Neural progenitor cell (in vitro differentiated cells): ENCODE results near the gene MEFV.

Source experiments
- EZH2 ChIP-seq: fragments of 200-600 bp; sonication (generic); IDR thresholded peaks from 2 replicates; pipeline ENCODE4 v1.6.1; 2017; ENCODE audit warnings: antibody characterized with exemption, mild to moderate bottlenecking, moderate library complexity
- EZH2phosphoT487 ChIP-seq: fragments of 200-600 bp; sonication (generic); IDR thresholded peaks from 2 replicates; pipeline ENCODE4 v1.6.1; 2017; ENCODE audit warnings: antibody characterized with exemption
- TF ChIP-seq, protein P1 (sequence below): fragments of 200-600 bp; sonication (generic); IDR thresholded peaks from 2 replicates; pipeline ENCODE4 v1.5.1; 2017; ENCODE audit warnings: antibody characterized with exemption, mild to moderate bottlenecking

DNA sequence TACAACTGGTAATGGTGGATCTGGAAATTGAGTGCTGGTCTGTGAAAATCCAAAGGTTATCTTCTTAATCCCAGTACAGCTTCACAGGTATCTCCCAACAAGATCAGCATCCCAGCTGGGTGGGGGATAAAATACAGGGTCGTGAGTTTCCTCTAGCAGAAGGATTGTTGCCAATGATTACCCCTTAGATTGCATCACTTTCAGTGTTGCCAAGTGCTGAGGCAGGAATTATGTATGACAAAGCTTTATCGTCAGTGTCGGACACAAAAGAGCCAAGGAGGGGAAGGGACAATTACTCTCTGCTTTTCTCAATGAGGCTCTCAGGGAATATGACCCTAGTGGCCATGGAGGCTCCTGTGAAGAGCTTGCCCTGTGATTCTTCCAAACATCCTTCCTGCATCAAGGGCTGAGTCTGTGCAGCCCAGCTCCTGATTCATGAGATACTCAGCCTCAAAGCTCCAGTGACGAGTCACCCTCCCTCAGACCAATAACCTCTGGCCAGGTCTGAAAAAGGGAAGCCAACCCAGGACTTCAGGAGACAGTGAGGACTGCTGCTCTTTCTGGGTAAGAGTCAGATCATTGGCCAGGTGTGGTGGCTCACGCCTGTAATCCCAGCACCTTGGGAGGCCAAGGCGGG, 53.4 kb downstream of the MEFV start:
- TF ChIP-seq EZH2 (no peak), EZH2phosphoT487 (no peak)
- TF ChIP-seq, protein P1, sequence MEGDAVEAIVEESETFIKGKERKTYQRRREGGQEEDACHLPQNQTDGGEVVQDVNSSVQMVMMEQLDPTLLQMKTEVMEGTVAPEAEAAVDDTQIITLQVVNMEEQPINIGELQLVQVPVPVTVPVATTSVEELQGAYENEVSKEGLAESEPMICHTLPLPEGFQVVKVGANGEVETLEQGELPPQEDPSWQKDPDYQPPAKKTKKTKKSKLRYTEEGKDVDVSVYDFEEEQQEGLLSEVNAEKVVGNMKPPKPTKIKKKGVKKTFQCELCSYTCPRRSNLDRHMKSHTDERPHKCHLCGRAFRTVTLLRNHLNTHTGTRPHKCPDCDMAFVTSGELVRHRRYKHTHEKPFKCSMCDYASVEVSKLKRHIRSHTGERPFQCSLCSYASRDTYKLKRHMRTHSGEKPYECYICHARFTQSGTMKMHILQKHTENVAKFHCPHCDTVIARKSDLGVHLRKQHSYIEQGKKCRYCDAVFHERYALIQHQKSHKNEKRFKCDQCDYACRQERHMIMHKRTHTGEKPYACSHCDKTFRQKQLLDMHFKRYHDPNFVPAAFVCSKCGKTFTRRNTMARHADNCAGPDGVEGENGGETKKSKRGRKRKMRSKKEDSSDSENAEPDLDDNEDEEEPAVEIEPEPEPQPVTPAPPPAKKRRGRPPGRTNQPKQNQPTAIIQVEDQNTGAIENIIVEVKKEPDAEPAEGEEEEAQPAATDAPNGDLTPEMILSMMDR, result no peak
